Raji (cell line): Measurements from ENCODE around the gene WSB1.

Experiments
- POLR2A ChIP-seq: IDR thresholded peaks from 2 replicates; pipeline ENCODE4 v1.6.1; 2011; ENCODE audit warnings: low read depth, low read length, control low read depth; ENCODE audit not compliant: insufficient read depth

Gene WSB1

DNA sequence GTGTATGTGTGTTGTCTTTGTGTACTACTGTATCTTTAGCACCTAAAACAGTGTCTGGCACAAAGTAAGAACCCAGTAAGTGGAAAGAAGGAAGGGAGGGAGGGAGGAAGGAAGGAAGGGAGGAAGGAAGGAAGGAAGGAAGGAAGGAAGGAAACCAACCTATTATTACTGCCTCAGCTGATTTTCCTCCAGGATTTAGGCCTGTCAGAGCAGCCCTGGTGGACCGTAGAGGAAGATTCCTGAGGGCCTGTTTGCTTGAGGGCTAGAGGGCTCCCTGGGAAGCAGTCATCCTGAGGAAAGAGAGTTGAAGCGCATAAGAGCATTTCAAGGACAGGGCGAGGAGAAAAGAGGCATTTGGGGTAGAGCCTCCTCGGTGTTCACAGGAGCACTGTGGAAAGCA lies 61.5 kb downstream of the WSB1 start:
- no peak for TF ChIP-seq POLR2A

DNA sequence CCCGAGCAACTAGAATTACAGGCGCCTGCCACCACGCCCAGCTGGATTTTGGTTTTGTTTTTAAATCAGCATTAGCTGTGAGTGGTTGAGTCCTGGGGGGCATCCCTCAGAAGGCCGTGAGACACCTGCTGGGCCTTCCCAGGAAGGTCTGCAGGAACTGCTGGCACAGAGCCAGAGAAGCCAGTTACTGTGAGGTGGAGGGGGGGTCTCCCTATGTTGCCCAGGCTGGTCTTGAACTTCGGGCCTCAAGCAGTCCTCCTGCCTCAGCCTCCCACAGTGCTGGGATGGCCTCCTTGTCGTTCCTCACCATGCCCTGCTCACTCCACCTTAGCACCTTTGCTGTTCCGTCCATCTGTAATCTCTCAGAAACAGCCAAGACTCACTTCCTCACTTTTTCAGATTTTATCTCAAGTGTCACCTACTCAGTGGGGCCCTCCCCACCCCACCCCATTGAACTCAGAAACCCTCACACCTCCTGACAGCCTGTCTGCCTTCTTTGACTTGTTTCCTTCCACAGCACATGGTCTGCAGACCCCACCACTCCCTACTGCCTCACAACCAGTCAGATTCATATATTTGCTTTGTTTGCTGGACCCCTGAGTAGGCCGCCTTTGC lies 62.3 kb downstream of the WSB1 start:
- TF ChIP-seq POLR2A = no peak

DNA sequence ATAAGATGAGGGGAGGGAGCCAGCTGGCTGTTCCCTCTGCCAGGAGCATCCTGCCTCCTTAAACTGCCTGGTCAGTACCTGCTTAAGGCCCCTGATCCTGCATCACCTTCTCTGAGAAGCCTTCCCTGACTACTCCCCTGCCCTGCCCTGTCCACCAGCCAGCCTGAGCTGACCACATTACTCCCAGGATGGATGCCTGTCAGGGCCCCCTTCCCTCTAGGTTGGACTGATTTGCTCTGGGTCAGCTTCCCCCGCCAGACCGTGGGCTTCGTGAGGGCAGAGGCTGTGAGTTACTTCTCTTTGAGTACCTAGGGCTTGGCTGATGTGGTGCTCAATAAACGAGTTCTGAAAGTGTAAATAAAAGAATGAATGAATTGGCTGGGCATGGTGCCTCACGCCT lies 63.3 kb downstream of the WSB1 start:
- TF ChIP-seq POLR2A = no peak

GRCh38 chr17:27360507-27360906 lies 66.6 kb downstream of the WSB1 start:
- no peak for TF ChIP-seq POLR2A

DNA sequence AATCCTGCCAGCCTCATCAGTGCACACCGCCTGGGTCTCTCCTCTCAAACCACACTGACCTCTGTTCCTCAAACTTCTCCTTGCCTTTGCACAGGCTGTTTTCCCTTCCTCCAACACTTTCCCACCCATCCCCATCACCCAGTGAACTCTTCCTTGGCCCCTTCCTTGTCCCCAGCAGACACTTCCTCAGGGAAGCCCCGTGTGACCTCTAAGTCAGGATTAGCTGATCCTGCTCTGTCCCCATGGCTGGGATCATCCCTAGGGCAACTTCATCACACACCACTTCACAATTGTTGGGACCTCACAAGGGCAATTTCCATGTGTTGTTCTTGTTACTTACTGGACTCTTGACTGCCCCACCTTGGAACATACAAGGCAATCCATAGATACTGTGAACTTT lies 67.8 kb downstream of the WSB1 start:
- TF ChIP-seq POLR2A = no peak

DNA sequence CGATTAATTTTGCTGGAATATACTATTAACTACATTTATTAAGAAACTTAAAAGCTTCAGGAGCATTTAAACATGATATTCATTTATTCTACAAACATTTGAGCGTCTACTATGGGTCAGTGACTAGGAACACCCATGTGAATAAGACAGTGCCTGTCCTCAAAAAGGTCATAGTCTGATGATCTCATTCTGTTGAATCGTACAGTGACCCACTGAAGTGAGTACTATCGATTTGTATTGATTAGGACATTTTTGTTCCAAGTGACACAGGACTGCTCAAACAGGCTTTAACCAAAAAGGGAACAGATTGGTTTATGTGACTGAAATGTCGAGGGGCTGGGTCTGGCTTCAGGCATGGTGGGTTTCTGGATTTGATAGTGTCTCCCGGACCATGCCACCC lies 68.6 kb downstream of the WSB1 start:
- TF ChIP-seq POLR2A = no peak

GRCh38 chr17:27362909-27363308 lies 69.0 kb downstream of the WSB1 start:
- TF ChIP-seq POLR2A = no peak

DNA sequence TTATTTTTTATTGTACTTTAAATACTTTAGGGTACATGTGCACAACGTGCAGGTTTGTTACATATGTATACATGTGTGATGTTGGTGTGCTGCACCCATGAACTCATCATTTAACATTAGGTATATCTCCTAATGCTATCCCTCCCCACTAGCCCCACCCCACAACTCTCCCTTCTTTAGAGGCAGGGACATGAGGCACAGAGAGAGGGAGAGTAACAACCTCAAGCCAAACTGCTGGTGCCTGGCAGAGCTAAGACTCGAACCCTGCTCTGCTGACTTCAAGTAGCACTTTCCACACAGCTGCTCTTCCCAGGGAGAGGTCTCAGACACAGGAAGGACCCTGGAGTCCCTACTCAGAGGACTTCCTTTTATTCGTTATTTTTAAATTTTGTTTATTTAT lies 69.4 kb downstream of the WSB1 start:
- TF ChIP-seq POLR2A = no peak
